GM18499 (cell line): ENCODE data around the gene KIR2DL1.
"Not testable (repeated sequence)": the region's sequence is repeated elsewhere in the genome, so short reads cannot be mapped to it uniquely, and the experiment has no call there.

Experiments used
- ATAC-seq: cut with Tn5 transposase; IDR thresholded peaks from one replicate; pipeline ENCODE4 v1.9.1; 2021; ENCODE audit warnings: moderate number of reproducible peaks; ENCODE audit not compliant: insufficient read depth, unreplicated experiment

Gene KIR2DL1

GRCh38 chr19:54816251-54816650 is 46.7 kb downstream of the KIR2DL1 start, which contains the start of gene KIR3DL1:
TSS of gene KIR3DL1 (plus strand) at chr19:54816468.
- not testable (repeated sequence) for ATAC-seq

GRCh38 chr19:54817670-54818536 is 48.3 kb downstream of the KIR2DL1 start:
- no peak for ATAC-seq

- not testable (repeated sequence) for ATAC-seq
Measured at GRCh38 chr19:54824416-54824815, 54.8 kb downstream of the KIR2DL1 start.

- not testable (repeated sequence) for ATAC-seq
Measured at GRCh38 chr19:54825326-54825725, 55.7 kb downstream of the KIR2DL1 start.

- not testable (repeated sequence) for ATAC-seq
Measured at GRCh38 chr19:54828064-54828463, 58.5 kb downstream of the KIR2DL1 start.

GRCh38 chr19:54832496-54832895 is 62.9 kb downstream of the KIR2DL1 start, which contains the start of gene KIR2DS4:
TSS of gene KIR2DS4 (plus strand) at chr19:54832676.
- not testable (repeated sequence) for ATAC-seq
